ENCODE measurements around the gene ASB3. TPM values are rescaled to one million over a fixed set of nuclear protein-coding genes. Genes with fewer than 3 reads are reported as not detected.

ASB3 gene
- total RNA-seq, 1 experiment from 2014 or later = 12.9 TPM

DNA sequence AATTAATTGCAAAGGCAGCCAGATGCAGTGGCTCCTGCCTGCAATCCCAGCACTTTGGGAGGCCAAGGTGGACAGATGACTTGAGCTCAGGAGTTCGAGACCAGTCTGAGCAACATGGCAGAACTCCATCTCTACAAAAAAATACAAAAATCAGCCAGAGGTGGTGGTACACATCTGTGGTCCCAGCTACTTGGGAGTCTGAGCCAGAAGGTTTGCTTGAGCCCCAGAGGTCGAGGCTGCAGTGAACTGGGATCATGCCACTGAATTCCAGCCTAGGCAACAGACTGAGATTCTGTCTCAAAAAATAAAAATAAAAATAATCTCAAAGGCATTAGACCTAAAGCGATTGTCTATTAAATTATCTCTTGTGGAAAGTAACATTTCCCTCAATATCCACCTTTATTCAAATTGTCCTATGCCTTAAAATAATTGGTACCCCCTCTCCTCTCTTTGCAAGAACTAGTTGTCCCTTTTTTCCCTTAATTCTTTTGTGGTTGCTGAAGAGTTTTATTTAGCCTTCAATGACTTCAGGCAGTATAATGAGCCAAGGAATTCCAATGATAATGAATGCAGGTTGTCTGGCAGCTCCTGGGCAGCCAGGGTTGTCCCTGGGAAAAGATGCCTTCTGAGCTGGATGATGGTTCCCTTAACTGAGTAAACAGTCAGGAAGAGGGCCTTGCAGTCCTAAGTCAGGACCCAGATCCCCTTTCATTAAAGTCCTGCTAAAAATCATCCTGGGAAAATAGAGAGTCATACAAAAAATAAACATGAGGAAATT, 40.8 kb upstream of the ASB3 start:
- no peaks in the 10 kb centered on the region for H3K27me3 ChIP-seq (ENCODE audit: control insufficient read depth, insufficient read depth, low read length)
- DNase-seq (ENCODE audit: low read depth, low spot score) = no peak
- no peak for TF ChIP-seq TCF7L2 (IDR thresholded peaks at IDR 0.05; ENCODE audit: low read depth, low read length)
- no peak for TF ChIP-seq POLR2AphosphoS5 (IDR thresholded peaks at IDR 0.05; ENCODE audit: low read depth, low read length)
- TF ChIP-seq, protein P1, sequence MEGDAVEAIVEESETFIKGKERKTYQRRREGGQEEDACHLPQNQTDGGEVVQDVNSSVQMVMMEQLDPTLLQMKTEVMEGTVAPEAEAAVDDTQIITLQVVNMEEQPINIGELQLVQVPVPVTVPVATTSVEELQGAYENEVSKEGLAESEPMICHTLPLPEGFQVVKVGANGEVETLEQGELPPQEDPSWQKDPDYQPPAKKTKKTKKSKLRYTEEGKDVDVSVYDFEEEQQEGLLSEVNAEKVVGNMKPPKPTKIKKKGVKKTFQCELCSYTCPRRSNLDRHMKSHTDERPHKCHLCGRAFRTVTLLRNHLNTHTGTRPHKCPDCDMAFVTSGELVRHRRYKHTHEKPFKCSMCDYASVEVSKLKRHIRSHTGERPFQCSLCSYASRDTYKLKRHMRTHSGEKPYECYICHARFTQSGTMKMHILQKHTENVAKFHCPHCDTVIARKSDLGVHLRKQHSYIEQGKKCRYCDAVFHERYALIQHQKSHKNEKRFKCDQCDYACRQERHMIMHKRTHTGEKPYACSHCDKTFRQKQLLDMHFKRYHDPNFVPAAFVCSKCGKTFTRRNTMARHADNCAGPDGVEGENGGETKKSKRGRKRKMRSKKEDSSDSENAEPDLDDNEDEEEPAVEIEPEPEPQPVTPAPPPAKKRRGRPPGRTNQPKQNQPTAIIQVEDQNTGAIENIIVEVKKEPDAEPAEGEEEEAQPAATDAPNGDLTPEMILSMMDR (IDR thresholded peaks at IDR 0.05) = no peak
- no peak for TF ChIP-seq SIN3A (IDR thresholded peaks at IDR 0.05; ENCODE audit: borderline replicate concordance, insufficient read depth, low read depth, low read length)
- TF ChIP-seq, protein P2, sequence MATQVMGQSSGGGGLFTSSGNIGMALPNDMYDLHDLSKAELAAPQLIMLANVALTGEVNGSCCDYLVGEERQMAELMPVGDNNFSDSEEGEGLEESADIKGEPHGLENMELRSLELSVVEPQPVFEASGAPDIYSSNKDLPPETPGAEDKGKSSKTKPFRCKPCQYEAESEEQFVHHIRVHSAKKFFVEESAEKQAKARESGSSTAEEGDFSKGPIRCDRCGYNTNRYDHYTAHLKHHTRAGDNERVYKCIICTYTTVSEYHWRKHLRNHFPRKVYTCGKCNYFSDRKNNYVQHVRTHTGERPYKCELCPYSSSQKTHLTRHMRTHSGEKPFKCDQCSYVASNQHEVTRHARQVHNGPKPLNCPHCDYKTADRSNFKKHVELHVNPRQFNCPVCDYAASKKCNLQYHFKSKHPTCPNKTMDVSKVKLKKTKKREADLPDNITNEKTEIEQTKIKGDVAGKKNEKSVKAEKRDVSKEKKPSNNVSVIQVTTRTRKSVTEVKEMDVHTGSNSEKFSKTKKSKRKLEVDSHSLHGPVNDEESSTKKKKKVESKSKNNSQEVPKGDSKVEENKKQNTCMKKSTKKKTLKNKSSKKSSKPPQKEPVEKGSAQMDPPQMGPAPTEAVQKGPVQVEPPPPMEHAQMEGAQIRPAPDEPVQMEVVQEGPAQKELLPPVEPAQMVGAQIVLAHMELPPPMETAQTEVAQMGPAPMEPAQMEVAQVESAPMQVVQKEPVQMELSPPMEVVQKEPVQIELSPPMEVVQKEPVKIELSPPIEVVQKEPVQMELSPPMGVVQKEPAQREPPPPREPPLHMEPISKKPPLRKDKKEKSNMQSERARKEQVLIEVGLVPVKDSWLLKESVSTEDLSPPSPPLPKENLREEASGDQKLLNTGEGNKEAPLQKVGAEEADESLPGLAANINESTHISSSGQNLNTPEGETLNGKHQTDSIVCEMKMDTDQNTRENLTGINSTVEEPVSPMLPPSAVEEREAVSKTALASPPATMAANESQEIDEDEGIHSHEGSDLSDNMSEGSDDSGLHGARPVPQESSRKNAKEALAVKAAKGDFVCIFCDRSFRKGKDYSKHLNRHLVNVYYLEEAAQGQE (IDR thresholded peaks at IDR 0.05; ENCODE audit: insufficient read depth in 1 of 2, low read depth in 2 of 2, low read length in 1 of 2) = no peak
- CTCF ChIA-PET = no interaction called here
- no peak for ATAC-seq
- no peaks in the 10 kb centered on the region for H3K9me3 ChIP-seq (ENCODE audit: control insufficient read depth, insufficient read depth, low read depth, low read length)
- H3K36me3 ChIP-seq (ENCODE audit: control insufficient read depth, insufficient read depth, low read length) = no peaks in the 10 kb centered on the region
- BruUV-seq (replicated peaks) = no TSS peak
- H3K27ac ChIP-seq (ENCODE audit: low read length) = no peak overlapping the region
- in situ Hi-C loops (cut with HindIII; ENCODE audit: low pct_unique_long_range_greater_than_20kb, low sequenced_read_pairs) = no loop called here
- H3K4me1 ChIP-seq (ENCODE audit: control insufficient read depth, insufficient read depth, low read length) = no peaks in the 10 kb centered on the region
- intact Hi-C loops (cut with micrococcal nuclease; ENCODE audit: unreplicated experiment) = no loop called here
- no peak overlapping the region for H3K4me3 ChIP-seq (ENCODE audit: low read depth in 2 of 2, low read length in 2 of 2)
- POLR2A ChIA-PET = no interaction called here

DNA sequence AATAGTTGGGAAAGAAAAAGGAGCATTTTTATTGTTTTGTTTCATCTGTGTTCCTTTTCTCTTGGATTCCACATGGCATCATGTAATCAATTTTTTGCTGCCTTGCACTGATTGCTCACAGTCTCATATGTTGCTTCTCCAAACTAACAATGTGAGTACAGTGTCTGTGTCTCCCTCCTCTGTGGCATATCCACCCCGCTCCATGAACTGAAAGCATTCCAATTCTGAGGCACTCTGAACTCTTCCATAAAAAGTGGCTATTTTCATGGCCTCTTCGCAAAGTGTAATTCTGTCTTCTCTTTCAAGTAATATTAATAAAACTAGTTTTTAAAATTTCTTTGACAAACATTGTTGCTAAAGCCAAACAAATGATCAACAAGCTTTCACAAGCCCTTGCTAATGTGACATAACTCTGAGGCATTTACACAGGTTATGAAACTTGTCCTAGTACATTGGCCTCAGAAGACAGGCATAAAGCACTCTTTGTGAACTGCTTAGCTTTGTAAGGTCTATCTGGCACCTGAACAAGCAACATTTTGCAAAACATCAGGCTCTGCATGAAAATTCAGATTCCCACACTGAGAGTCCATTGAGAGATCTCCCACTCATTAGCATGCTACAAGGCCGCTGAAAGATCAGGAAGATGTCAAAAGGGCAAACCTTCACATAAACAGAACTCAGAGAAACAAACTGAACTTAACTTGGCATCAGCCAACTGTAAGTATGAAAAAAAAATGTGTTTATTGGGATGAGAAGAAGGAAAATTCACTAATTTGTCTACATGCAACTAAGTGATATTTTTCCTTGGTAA, 40.0 kb upstream of the ASB3 start:
- Histone ChIP-seq H3K27me3 (ENCODE audit: control insufficient read depth, insufficient read depth, low read length) (no peaks in the 10 kb centered on the region), H3K4me3 (ENCODE audit: low read depth in 2 of 2, low read length in 2 of 2) (no peak overlapping the region), H3K9me3 (ENCODE audit: control insufficient read depth, insufficient read depth, low read depth, low read length) (no peaks in the 10 kb centered on the region), H3K27ac (ENCODE audit: low read length) (no peak overlapping the region), H3K36me3 (ENCODE audit: control insufficient read depth, insufficient read depth, low read length) (no peaks in the 10 kb centered on the region), H3K4me1 (ENCODE audit: control insufficient read depth, insufficient read depth, low read length) (no peaks in the 10 kb centered on the region)
- ATAC-seq (no peak), DNase-seq (ENCODE audit: low read depth, low spot score) (no peak)
- ChIA-PET POLR2A (no interaction called here), CTCF (no interaction called here)
- no peak for TF ChIP-seq TCF7L2 (IDR thresholded peaks at IDR 0.05; ENCODE audit: low read depth, low read length)
- TF ChIP-seq, protein P1 (IDR thresholded peaks at IDR 0.05) = no peak
- TF ChIP-seq SIN3A (IDR thresholded peaks at IDR 0.05; ENCODE audit: borderline replicate concordance, insufficient read depth, low read depth, low read length) = no peak
- TF ChIP-seq, protein P2 (IDR thresholded peaks at IDR 0.05; ENCODE audit: insufficient read depth in 1 of 2, low read depth in 2 of 2, low read length in 1 of 2) = no peak
- TF ChIP-seq POLR2AphosphoS5 (IDR thresholded peaks at IDR 0.05; ENCODE audit: low read depth, low read length) = no peak
- intact Hi-C loops (cut with micrococcal nuclease; ENCODE audit: unreplicated experiment) (no loop called here), in situ Hi-C loops (cut with HindIII; ENCODE audit: low pct_unique_long_range_greater_than_20kb, low sequenced_read_pairs) (no loop called here)
- BruUV-seq (replicated peaks) = no TSS peak

Data from Panc1 (cell line).